CD4-positive, alpha-beta T cell (primary cell): ENCODE measurements around the gene FASLG. TPM values are rescaled to one million over a fixed set of nuclear protein-coding genes. Genes with fewer than 3 reads are reported as not detected.

Source experiments
- ATAC-seq: fragments of 200-7000 bp; cut with Tn5 transposase; one replicate; pipeline ENCODE4 v1.10.0; 2022; ENCODE audit warnings: mild to moderate bottlenecking; ENCODE audit not compliant: poor library complexity
- CTCF ChIA-PET: fragments of 350-600 bp; sonication (Branson Sonifier 250); formaldehyde crosslinking; loops from one replicate; lab custom pipeline; 2021; ENCODE audit warnings: antibody characterized with exemption, inconsistent platforms; lab: Charles Lee
- POLR2A ChIA-PET: fragments of 350-600 bp; sonication (Branson Sonifier 250); formaldehyde crosslinking; loops from one replicate; lab custom pipeline; 2021; ENCODE audit warnings: antibody characterized with exemption, inconsistent platforms; lab: Charles Lee
- DNase-seq, 14 experiments: peaks; one replicate each; pipeline ENCODE4 v3.0.0-alpha.2; 2013 to 2020; ENCODE audit warnings: mixed read lengths in 2 of 14
- H3K27ac ChIP-seq, 2 donors: one replicate each; pipeline versions ENCODE4 v1.5.1 to v1.7.0; 2013; ENCODE audit warnings: low read length in 2 of 2, low read depth in 1 of 2, mild to moderate bottlenecking in 1 of 2
- H3K27me3 ChIP-seq, 2 experiments: 1 replicate in 1 of 2; 2 replicates in 1 of 2; pipeline versions ENCODE4 v1.6.1 to v1.7.0; 2013; ENCODE audit warnings: low read length in 2 of 2, control low read depth in 1 of 2, mild to moderate bottlenecking in 1 of 2, moderate library complexity in 1 of 2; ENCODE audit not compliant: insufficient read depth in 2 of 2, control insufficient read depth in 1 of 2
- H3K36me3 ChIP-seq: one replicate; pipeline ENCODE4 v1.6.1; 2013; ENCODE audit warnings: low read length, control low read depth; ENCODE audit not compliant: insufficient read depth
- H3K4me1 ChIP-seq: one replicate; pipeline ENCODE4 v1.6.1; 2013; ENCODE audit warnings: low read length, control low read depth; ENCODE audit not compliant: insufficient read depth
- H3K4me3 ChIP-seq: one replicate; pipeline ENCODE4 v1.5.1; 2013; ENCODE audit warnings: mild to moderate bottlenecking, low read length, moderate library complexity
- H3K9me3 ChIP-seq, 2 experiments: 1 replicate in 1 of 2; 2 replicates in 1 of 2; pipeline versions ENCODE4 v1.6.1 to v1.7.0; 2013; ENCODE audit warnings: low read length in 2 of 2, mild to moderate bottlenecking in 2 of 2, control low read depth in 1 of 2, moderate library complexity in 1 of 2; ENCODE audit not compliant: control insufficient read depth in 1 of 2, insufficient read depth in 1 of 2
- H3K27ac Mint-ChIP-seq: one replicate; pipeline ENCODE4 v1.8.0; 2020; ENCODE audit warnings: mixed read lengths
- H3K27me3 Mint-ChIP-seq: one replicate; pipeline ENCODE4 v1.8.0; 2021; ENCODE audit warnings: mixed read lengths
- H3K36me3 Mint-ChIP-seq: one replicate; pipeline ENCODE4 v1.8.0; 2021; ENCODE audit warnings: low read depth, mixed read lengths
- H3K4me1 Mint-ChIP-seq: one replicate; pipeline ENCODE4 v1.8.0; 2021; ENCODE audit warnings: low read depth, mixed read lengths
- H3K4me3 Mint-ChIP-seq: one replicate; pipeline ENCODE4 v1.8.0; 2020; ENCODE audit warnings: mild to moderate bottlenecking, mixed read lengths
- H3K9me3 Mint-ChIP-seq: one replicate; pipeline ENCODE4 v1.8.0; 2020; ENCODE audit warnings: mixed read lengths
- intact Hi-C, 2 experiments: fragments of 100-400 bp; cut with DNase I in 1 of 2; cut with micrococcal nuclease in 1 of 2; formaldehyde crosslinking; loops; one replicate each; pipeline versions ENCODE4 v1.15.1 to v1.9.0; 2023 to 2025; cut with DNase I, micrococcal nuclease
- total RNA-seq, 174 experiments: library from RNA in 2 of 174; stranded (reverse) in 2 of 174; gene quantifications; one replicate each; pipeline ENCODE4 v1.2.3 and lab custom pipeline; 2021 to 2026
- TF ChIP-seq, protein P1 (sequence below): fragments of 200-600 bp; IDR thresholded peaks from one replicate; pipeline ENCODE4 v1.8.0; 2022; ENCODE audit warnings: antibody characterized with exemption, mild to moderate bottlenecking

Gene FASLG
- total RNA-seq, 2 experiments from 2014 or later: 0.11 to 0.80 TPM

DNA sequence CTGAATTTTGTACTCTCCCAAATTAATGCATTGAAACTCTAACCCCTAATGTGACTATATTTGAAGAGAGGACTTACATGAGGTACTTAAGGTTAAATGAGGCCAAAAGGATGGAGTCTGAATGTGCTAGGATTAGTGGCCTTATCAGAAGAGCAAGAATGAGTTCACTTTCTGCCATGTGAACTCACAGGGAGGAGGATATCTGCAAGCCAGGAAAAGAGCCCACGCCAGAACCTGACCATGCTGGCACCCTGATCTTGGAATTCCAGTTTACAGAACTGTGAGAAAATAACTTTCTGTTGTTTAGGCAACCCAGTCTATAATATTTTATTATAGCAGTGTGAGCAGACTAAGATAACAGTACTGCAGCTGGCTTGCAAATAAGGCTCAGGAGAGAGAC is 12.2 kb upstream of the FASLG start:
- no peak for DNase-seq
- H3K9me3 ChIP-seq: no peaks in the 10 kb centered on the region
- no peak overlapping the region for H3K4me3 ChIP-seq
- no peak for ATAC-seq
- H3K36me3 ChIP-seq: no peaks in the 10 kb centered on the region
- Mint-ChIP-seq H3K4me1 (peaks cover 64% of the 10 kb centered on the region), H3K9me3 (no peaks in the 10 kb centered on the region), H3K4me3 (no peak overlapping the region), H3K27ac (peak overlapping the region; percentile 31), H3K27me3 (no peaks in the 10 kb centered on the region), H3K36me3 (no peaks in the 10 kb centered on the region)
- no peaks in the 10 kb centered on the region for H3K27me3 ChIP-seq
- ChIA-PET CTCF (no interaction called here), POLR2A (no interaction called here)
- H3K27ac ChIP-seq: no peak overlapping the region
- intact Hi-C loops: no loop called here
- peaks cover 42% of the 10 kb centered on the region for H3K4me1 ChIP-seq
- TF ChIP-seq, protein P1, sequence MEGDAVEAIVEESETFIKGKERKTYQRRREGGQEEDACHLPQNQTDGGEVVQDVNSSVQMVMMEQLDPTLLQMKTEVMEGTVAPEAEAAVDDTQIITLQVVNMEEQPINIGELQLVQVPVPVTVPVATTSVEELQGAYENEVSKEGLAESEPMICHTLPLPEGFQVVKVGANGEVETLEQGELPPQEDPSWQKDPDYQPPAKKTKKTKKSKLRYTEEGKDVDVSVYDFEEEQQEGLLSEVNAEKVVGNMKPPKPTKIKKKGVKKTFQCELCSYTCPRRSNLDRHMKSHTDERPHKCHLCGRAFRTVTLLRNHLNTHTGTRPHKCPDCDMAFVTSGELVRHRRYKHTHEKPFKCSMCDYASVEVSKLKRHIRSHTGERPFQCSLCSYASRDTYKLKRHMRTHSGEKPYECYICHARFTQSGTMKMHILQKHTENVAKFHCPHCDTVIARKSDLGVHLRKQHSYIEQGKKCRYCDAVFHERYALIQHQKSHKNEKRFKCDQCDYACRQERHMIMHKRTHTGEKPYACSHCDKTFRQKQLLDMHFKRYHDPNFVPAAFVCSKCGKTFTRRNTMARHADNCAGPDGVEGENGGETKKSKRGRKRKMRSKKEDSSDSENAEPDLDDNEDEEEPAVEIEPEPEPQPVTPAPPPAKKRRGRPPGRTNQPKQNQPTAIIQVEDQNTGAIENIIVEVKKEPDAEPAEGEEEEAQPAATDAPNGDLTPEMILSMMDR: no peak

DNA sequence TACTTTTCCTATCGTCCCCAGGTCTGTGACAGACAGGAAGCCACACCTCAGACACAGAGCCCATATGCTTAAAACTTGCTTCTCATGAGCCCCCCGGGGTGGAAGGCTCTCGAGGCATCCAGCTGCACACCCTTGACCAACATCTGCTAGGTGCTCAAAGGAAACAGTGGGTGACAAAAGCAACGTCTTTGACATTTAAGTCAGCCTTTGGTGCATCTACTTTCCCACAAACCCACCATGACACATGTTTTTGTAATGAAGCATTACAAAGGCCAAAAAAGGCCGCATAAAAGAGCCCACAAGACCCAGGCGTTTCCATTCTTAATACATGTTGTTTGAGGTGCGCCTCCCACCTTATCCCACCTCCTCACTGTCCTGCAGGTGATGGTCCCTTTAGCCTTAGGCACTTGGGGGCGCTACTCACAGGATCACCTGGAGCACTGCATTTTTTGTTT is 11.8 kb upstream of the FASLG start:
- Mint-ChIP-seq H3K9me3 (no peaks in the 10 kb centered on the region), H3K36me3 (no peaks in the 10 kb centered on the region), H3K4me3 (peak overlapping the region; percentile 13), H3K4me1 (peaks cover 61% of the 10 kb centered on the region), H3K27me3 (no peaks in the 10 kb centered on the region), H3K27ac (peak overlapping the region; percentile 31)
- no peaks in the 10 kb centered on the region for H3K27me3 ChIP-seq
- intact Hi-C loops: no loop called here
- peak in 6 of 14 experiments; percentile 5 to 50 (median 26) for DNase-seq
- POLR2A ChIA-PET: no interaction called here
- H3K4me3 ChIP-seq: no peak overlapping the region
- no peaks in the 10 kb centered on the region for H3K36me3 ChIP-seq
- H3K9me3 ChIP-seq: no peaks in the 10 kb centered on the region
- CTCF ChIA-PET: no interaction called here
- TF ChIP-seq, protein P1: no peak
- ATAC-seq: peak; percentile 45
- peaks cover 41% of the 10 kb centered on the region for H3K4me1 ChIP-seq
- H3K27ac ChIP-seq: no peak overlapping the region

DNA sequence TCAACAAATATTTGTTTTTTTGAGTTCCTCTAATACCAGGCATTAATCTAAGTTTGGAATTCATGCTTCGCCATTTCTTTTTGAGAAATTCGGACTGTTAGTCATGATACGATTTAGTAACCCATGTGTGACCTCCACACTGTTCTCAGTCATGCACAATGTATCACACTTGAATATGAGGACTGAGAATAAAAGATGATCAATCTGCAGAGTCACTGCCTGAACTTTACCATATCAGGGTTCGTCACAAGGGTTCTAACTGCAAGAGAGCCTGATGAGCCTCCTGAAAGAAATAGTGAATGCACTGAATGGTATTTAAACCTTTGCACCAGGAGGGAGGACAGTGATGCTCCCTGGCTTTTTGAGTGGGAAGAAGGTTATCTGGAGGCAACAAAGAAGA is 10.9 kb upstream of the FASLG start:
- ATAC-seq: no peak

More for the DNA sequence above, 10.9 kb upstream of the FASLG start:
- H3K27ac Mint-ChIP-seq: no peak overlapping the region
- no peaks in the 10 kb centered on the region for H3K36me3 ChIP-seq
- H3K4me3 ChIP-seq: no peak overlapping the region
- POLR2A ChIA-PET: no interaction called here
- intact Hi-C loops: no loop called here
- no peaks in the 10 kb centered on the region for H3K27me3 Mint-ChIP-seq
- no peaks in the 10 kb centered on the region for H3K36me3 Mint-ChIP-seq
- H3K4me3 Mint-ChIP-seq: no peak overlapping the region
- H3K27ac ChIP-seq: no peak overlapping the region
- H3K4me1 Mint-ChIP-seq: peaks cover 57% of the 10 kb centered on the region
- no peaks in the 10 kb centered on the region for H3K27me3 ChIP-seq
- CTCF ChIA-PET: no interaction called here
- H3K9me3 Mint-ChIP-seq: no peaks in the 10 kb centered on the region
- TF ChIP-seq, protein P1: no peak
- no peaks in the 10 kb centered on the region for H3K9me3 ChIP-seq
- peaks cover 33% of the 10 kb centered on the region for H3K4me1 ChIP-seq
- no peak for DNase-seq
